Upper lobe of left lung (tissue), 4 donors: ENCODE results near the gene FHIT.
"Not testable (repeated sequence)": the region's sequence is repeated elsewhere in the genome, so short reads cannot be mapped to it uniquely, and the experiment has no call there.

Experiments used
- CTCF ChIP-seq, 6 experiments: fragments of 450-650 bp in 4 of 6; fragments of 200-600 bp in 2 of 6; sonication (generic) in 2 of 6; IDR thresholded peaks; one replicate each; pipeline ENCODE4 v1.5.1; 2016 to 2019; ENCODE audit warnings: antibody characterized with exemption in 6 of 6
- POLR2A ChIP-seq, 4 donors: fragments of 450-650 bp; IDR thresholded peaks; one replicate each; pipeline ENCODE4 v1.5.1; 2016 to 2017; ENCODE audit warnings: antibody characterized with exemption in 4 of 4, mild to moderate bottlenecking in 2 of 4

- TF ChIP-seq CTCF, POLR2A (IDR thresholded peaks at IDR 0.05): not testable (repeated sequence)
Measured at GRCh38 chr3:59802453-59802852, 1448.8 kb downstream of the FHIT start.
